NCI-H460 (cell line): Measurements from ENCODE around the gene ANKLE1. TPM values are rescaled to one million over a fixed set of nuclear protein-coding genes. Genes with fewer than 3 reads are reported as not detected.

ENCODE experiments used
- DNase-seq: peaks from one replicate; pipeline ENCODE4 v3.0.0-alpha.2; 2016; ENCODE audit warnings: low read depth; ENCODE audit errors: extremely low read depth
- polyA plus RNA-seq: library from polyadenylated mRNA; depleted of rRNA; stranded (reverse); fragments of >200 nt; gene quantifications from 2 replicates; pipeline ENCODE4 v1.2.3, GENCODE V29; 2014; cell fraction: nucleus; rRNA removed
- total RNA-seq: library from RNA; depleted of rRNA; stranded (reverse); fragments of >200 nt; shearing (Covaris generic); gene quantifications from 2 replicates; pipeline ENCODE4 v1.2.3, GENCODE V29; 2014; rRNA removed

The ANKLE1 gene
- total RNA-seq = 1.2 and 1.5 TPM in 2 replicates
- 11.8 and 18.9 TPM in 2 replicates for polyA plus RNA-seq

GRCh38 chr19:17281391-17282304 is at the start of gene ANKLE1:
ANKLE1 (plus strand) TSS chr19:17281901; CDS start chr19:17281921, 20 bp downstream.
- no peak for DNase-seq

- DNase-seq = no peak
Measured at GRCh38 chr19:17232258-17232657, 49.4 kb upstream of the ANKLE1 start.

- no peak for DNase-seq
Measured at GRCh38 chr19:17234911-17235299, 46.8 kb upstream of the ANKLE1 start.

- peak; percentile 45 for DNase-seq
Measured at GRCh38 chr19:17235300-17235970, 46.3 kb upstream of the ANKLE1 start.

GRCh38 chr19:17235971-17236777 is 45.5 kb upstream of the ANKLE1 start:
- DNase-seq = no peak

- DNase-seq = no peak
Measured at GRCh38 chr19:17236811-17237543, 44.7 kb upstream of the ANKLE1 start.

- DNase-seq = no peak
Measured at GRCh38 chr19:17237747-17238706, 43.7 kb upstream of the ANKLE1 start.

- no peak for DNase-seq
Measured at GRCh38 chr19:17240062-17240752, 41.5 kb upstream of the ANKLE1 start.

- DNase-seq = no peak
Measured at GRCh38 chr19:17240826-17241399, 40.8 kb upstream of the ANKLE1 start.

- no peak for DNase-seq
Measured at GRCh38 chr19:17242431-17243208, 39.1 kb upstream of the ANKLE1 start.

- no peak for DNase-seq
Measured at GRCh38 chr19:17243211-17243829, 38.4 kb upstream of the ANKLE1 start.

GRCh38 chr19:17243830-17244617 is 37.7 kb upstream of the ANKLE1 start:
- no peak for DNase-seq

GRCh38 chr19:17244618-17245534 is 36.8 kb upstream of the ANKLE1 start:
- DNase-seq = no peak

- no peak for DNase-seq
Measured at GRCh38 chr19:17245535-17245984, 36.1 kb upstream of the ANKLE1 start, which contains the start of gene NR2F6. NR2F6 (minus strand) TSS chr19:17245919; CDS start chr19:17245220, 699 bp downstream.
